ENCODE measurements around the gene SMTNL2.

DNA sequence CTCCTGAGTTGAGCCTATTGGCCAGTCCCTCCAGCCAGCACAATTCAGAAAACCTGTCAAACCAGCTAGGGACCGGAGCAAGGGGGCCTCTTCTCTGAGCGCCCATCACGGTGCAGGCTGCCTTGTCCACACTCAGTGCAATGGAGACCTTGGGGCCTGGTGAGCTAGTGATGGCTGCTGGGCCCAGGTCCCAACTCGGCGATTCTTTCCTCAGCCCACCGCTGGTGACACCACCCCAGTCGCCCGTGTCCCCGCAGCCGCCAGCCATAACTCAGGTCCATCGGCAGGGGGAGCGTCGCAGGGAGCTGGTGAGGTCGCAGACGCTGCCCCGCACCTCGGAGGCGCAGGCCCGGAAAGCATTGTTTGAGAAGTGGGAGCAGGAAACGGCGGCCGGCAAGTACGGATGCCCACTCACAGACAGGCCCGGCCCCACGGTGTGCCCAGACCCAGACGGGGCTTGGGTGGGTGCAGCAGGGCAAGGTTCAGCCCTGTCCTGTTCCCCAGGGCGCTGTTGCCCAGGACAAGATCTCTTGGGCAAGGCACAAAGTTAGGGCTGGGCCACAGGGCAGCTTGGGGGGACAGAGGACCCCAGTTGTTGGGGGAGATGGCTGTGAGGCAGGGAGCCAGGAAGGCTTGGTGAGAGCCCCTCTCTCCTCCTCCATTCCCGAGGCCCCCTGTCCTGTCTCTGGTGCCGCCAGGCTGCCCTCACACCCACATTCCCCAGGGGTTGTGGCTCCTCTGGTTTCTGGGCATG is 10.8 kb downstream of the SMTNL2 start:
- TF ChIP-seq, protein P1, sequence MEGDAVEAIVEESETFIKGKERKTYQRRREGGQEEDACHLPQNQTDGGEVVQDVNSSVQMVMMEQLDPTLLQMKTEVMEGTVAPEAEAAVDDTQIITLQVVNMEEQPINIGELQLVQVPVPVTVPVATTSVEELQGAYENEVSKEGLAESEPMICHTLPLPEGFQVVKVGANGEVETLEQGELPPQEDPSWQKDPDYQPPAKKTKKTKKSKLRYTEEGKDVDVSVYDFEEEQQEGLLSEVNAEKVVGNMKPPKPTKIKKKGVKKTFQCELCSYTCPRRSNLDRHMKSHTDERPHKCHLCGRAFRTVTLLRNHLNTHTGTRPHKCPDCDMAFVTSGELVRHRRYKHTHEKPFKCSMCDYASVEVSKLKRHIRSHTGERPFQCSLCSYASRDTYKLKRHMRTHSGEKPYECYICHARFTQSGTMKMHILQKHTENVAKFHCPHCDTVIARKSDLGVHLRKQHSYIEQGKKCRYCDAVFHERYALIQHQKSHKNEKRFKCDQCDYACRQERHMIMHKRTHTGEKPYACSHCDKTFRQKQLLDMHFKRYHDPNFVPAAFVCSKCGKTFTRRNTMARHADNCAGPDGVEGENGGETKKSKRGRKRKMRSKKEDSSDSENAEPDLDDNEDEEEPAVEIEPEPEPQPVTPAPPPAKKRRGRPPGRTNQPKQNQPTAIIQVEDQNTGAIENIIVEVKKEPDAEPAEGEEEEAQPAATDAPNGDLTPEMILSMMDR (IDR thresholded peaks at IDR 0.05): peak in 3 of 6 experiments; percentile 7 to 39 (median 36)
- no peak for TF ChIP-seq POLR2A (IDR thresholded peaks at IDR 0.05)
